Measurements from ENCODE around the gene C1RL.

DNA sequence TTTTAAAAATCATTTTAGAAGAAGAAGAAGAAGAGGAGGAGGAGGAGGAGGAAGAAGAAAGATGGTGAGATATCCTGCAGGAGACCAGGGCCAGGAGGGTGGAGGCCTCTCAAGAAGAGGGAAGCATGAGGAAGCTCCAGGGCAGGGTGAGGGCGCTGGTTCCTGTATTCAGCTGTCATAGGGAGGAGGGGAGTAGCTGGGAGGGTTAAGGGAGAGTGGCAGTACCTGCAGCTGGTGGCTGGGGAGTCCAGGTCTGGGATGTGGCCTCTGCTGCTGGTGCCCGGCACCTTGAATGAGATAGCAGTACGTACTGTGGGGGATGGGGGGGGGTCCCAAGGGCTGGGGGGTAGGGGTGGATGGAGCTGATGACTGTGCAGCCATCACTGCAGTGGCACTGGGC, 9.9 kb upstream of the C1RL start:
- TF ChIP-seq, protein P1, sequence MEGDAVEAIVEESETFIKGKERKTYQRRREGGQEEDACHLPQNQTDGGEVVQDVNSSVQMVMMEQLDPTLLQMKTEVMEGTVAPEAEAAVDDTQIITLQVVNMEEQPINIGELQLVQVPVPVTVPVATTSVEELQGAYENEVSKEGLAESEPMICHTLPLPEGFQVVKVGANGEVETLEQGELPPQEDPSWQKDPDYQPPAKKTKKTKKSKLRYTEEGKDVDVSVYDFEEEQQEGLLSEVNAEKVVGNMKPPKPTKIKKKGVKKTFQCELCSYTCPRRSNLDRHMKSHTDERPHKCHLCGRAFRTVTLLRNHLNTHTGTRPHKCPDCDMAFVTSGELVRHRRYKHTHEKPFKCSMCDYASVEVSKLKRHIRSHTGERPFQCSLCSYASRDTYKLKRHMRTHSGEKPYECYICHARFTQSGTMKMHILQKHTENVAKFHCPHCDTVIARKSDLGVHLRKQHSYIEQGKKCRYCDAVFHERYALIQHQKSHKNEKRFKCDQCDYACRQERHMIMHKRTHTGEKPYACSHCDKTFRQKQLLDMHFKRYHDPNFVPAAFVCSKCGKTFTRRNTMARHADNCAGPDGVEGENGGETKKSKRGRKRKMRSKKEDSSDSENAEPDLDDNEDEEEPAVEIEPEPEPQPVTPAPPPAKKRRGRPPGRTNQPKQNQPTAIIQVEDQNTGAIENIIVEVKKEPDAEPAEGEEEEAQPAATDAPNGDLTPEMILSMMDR (IDR thresholded peaks at IDR 0.05) = no peak
- TF ChIP-seq POLR2A (IDR thresholded peaks at IDR 0.05) = no peak

Measured in vagina (tissue), 2 donors.